Neuron (in vitro differentiated cells): Measurements from ENCODE around the gene RFPL4A.
"Not testable (repeated sequence)": the region's sequence is repeated elsewhere in the genome, so short reads cannot be mapped to it uniquely, and the experiment has no call there.

Experiments
- H2AFZ ChIP-seq: one replicate; pipeline ENCODE4 v1.6.1; 2013; ENCODE audit warnings: low read depth, mild to moderate bottlenecking, inconsistent platforms, low read length, moderate library complexity
- H3K27me3 ChIP-seq: one replicate; pipeline ENCODE4 v1.6.1; 2013; ENCODE audit warnings: low read length; ENCODE audit not compliant: insufficient read depth
- H3K36me3 ChIP-seq: one replicate; pipeline ENCODE4 v1.6.1; 2013; ENCODE audit warnings: low read length; ENCODE audit not compliant: insufficient read depth
- H3K4me1 ChIP-seq: one replicate; pipeline ENCODE4 v1.6.1; 2013; ENCODE audit warnings: low read length; ENCODE audit not compliant: insufficient read depth
- H3K4me3 ChIP-seq: 2 replicates; pipeline ENCODE4 v1.5.1; 2013; ENCODE audit warnings: mild to moderate bottlenecking, low read length, moderate library complexity
- H3K9me3 ChIP-seq: one replicate; pipeline ENCODE4 v1.6.1; 2013; ENCODE audit warnings: low read length

The RFPL4A gene

DNA sequence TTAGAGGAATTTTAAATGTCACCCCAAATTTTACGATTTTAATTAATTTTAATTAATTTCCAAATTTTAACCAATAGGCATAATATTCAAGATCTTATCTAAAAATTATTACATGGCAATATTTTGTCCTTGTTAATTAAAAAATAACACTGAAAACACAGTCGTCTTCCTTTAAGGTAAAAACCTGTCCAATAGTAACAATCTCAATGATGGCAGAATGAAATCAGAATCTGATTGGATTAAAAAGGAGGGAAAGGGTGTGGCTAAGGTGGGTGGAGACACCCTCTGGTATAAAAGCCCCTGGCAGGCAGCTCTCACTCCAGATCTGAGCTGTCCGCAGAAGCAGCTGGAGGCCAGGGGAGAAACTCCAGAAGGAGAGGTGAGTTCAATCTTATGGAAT lies at the start of gene RFPL4A:
TSS of gene RFPL4A (plus strand) at position 301 of the 400 bp plus-strand sequence. CDS start 2,704 bp downstream, outside the sequence.
- not testable (repeated sequence) for H3K36me3 ChIP-seq, H3K4me1 ChIP-seq, H3K9me3 ChIP-seq, H3K4me3 ChIP-seq, H2AFZ ChIP-seq, H3K27me3 ChIP-seq

DNA sequence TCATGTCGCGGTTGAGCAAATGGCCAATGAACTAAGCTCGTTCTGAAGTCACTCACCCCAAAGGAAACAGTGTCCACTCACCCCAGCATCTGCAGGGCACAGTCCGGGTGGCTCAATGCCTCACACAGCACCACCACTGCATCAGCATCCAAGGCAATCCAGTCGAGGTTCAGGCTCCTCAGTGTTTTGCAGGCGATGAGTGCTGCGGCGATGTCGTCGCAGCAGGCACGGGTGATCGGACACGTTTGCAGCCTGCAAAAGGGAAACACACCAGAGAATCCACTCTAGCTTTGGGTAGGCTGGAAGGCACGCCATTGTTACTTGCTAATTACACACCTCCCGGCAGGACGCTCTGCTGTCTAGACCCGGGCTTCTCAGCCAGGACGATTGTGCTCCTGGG lies 47.2 kb upstream of the RFPL4A start:
- no peaks in the 10 kb centered on the region for H3K36me3 ChIP-seq
- no peak overlapping the region for H2AFZ ChIP-seq
- no peak overlapping the region for H3K4me3 ChIP-seq
- H3K4me1 ChIP-seq = no peaks in the 10 kb centered on the region
- no peaks in the 10 kb centered on the region for H3K27me3 ChIP-seq
- H3K9me3 ChIP-seq = no peaks in the 10 kb centered on the region

DNA sequence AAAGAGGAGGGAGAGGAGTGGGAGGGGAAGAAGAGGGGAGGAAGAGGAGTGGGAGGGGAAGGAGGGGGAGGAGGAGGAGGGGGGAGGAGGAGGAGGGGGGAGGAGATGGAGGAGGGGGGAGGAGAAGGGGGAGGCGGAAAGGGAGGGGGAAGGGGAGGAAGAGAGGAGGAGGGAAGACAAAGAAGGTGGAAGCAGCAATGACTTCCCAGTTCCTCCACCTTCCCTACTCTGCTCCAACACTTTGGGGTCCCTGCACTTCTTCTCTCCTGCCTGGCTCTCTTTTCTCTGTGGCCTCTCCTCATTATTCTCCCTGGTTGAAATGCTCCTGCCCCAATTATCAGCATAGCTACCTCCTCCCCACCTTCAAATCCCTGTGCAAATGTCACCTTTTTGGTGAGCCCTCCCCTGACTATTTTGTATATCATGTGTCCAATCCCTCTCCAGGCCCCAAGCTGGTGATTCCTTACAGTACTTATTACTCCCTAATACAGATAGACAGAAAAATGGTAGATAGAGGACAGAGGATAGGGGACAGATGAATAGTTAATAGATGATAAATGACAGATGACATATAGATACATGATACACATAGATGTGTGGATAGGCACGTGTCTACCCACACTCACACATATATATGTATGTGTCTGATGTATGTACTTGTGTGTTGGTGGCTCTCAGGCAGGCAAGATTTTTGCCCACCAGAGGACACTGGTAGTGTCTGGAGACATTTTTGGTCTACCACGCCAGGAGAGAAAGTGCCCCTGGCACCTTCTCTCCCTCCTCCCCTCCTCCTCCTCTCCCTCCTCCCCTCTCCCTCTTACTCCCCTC lies 45.9 kb upstream of the RFPL4A start:
- Histone ChIP-seq H3K36me3 (no peaks in the 10 kb centered on the region), H2AFZ (no peak overlapping the region), H3K4me1 (no peaks in the 10 kb centered on the region), H3K9me3 (no peaks in the 10 kb centered on the region), H3K4me3 (no peak overlapping the region), H3K27me3 (no peaks in the 10 kb centered on the region)

DNA sequence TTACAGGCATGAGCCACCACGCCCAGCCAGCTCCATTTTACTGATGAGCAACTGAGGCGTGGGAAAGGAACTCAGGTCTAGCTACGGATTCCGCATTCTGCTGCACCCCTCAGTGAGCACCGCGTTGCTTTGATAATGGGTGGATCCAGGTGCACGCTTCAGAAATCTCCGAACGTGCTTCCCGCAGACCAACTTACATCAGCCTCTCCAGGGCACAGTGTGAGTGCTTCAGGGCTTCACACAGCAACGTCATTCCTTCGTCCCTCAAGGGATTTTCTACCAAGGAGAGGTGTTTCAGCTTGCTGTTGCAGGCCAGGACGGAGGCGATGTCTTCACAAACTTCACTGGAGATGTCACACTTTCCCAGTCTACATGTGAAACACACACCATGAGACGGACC lies 42.4 kb upstream of the RFPL4A start:
- Histone ChIP-seq H3K4me1 (no peaks in the 10 kb centered on the region), H3K9me3 (peaks cover 2% of the 10 kb centered on the region), H3K27me3 (no peaks in the 10 kb centered on the region), H3K4me3 (no peak overlapping the region), H3K36me3 (no peaks in the 10 kb centered on the region), H2AFZ (no peak overlapping the region)

DNA sequence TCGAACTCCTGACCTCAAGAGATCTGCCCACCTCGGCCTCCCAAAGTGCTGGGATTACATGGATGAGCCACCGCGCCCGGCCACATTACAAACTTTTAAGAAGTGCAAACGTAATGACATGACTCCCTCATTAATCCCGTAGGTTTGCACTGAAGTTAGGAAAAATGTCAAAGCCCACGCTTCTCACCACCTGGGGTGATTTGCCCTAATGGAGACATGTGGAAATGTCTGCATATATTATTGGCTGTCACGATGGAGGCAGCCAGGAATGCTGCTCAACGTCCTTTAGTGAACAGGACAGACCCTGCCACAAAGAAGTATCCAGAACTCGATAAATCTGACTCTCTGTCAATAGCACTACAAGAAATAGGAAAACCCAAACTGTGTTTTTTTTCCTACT lies 41.6 kb upstream of the RFPL4A start:
- Histone ChIP-seq H3K36me3 (no peaks in the 10 kb centered on the region), H2AFZ (no peak overlapping the region), H3K4me3 (no peak overlapping the region), H3K4me1 (no peaks in the 10 kb centered on the region), H3K9me3 (peaks cover 2% of the 10 kb centered on the region), H3K27me3 (no peaks in the 10 kb centered on the region)

DNA sequence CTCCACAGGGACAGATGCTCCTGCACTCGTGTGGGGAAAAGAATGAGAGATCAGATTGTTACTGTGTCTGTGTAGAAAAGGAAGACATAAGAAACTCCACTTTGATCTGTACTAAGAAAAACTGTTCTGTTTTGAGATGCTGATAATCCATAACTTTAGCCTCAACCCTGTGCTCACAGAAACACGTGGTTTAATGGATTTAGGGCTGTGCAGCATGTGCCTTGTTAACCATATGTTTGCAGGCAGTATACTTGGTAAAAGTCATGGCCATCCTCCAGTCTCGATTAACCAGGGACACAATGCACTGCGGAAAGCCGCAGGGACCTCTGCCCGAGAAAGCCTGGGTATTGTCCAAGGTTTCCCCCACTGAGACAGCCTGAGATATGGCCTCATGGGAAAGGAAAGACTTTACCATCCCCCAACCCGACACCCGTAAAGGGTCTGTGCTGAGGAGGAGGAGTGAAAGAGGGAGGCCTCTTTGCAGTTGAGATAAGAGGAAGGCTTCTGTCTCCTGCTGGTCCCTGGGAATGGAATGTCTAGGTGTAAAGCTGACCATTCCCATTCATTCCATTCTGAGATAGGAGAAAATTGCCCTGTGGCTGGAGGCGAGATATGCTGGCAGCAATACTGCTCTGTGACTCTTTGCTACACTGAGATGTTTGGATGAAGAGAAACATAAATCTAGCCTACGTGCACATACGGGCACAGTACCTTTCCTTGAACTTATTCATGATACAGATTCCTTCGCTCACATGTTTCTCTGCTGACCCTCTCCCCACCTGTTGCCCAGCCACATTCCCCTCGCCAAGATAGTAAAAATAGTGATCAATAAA lies 40.8 kb upstream of the RFPL4A start:
- H3K4me1 ChIP-seq, H3K4me3 ChIP-seq, H3K36me3 ChIP-seq, H3K9me3 ChIP-seq, H3K27me3 ChIP-seq, H2AFZ ChIP-seq: not testable (repeated sequence)

DNA sequence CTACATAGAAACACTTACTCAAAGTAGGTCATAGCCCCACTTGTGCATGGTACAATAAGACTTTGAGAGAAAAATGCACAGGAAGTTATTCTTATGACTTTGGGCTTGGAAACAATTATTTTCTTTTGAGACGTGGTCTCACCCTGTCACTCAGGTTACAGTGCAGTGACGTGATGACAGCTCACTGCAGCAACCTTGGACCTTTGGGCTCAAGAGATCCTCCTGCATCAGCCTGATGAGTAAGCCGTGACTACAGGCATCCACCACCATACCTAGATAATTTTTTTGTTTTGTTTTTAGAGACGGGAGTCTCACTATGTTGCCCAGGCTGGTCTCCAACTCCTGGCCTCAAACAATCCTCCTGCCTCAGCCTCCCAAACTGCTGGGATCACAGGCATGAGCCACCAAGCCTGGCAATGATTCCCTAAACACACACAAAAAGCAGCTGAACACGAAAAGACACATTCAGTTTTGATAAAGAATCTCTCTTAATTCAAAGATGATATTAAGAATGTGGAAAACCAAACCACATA lies 38.6 kb upstream of the RFPL4A start:
- no peaks in the 10 kb centered on the region for H3K4me1 ChIP-seq
- H3K27me3 ChIP-seq = no peaks in the 10 kb centered on the region
- H2AFZ ChIP-seq = no peak overlapping the region
- H3K4me3 ChIP-seq = no peak overlapping the region
- H3K9me3 ChIP-seq = peaks cover 2% of the 10 kb centered on the region
- no peaks in the 10 kb centered on the region for H3K36me3 ChIP-seq

DNA sequence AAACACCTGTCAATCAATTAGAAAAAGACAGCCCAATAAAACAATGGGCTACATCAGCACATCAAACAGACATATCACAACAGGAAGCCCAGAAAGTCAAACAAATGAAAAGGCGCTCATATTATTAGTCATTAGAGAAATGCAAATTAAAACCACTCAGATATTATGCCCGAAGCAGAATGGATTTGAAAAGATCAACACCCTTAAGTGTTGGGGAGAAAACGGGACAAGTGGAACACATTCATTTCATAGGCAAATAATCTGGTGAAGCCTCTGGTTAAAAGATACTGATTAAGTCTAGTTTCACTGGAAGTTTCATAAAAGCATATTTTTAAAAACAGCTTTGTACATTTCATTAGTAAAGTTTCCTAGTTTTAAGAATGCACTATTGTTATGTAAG lies 38.1 kb upstream of the RFPL4A start:
- H2AFZ ChIP-seq = no peak overlapping the region
- peaks cover 3% of the 10 kb centered on the region for H3K27me3 ChIP-seq
- no peaks in the 10 kb centered on the region for H3K36me3 ChIP-seq
- H3K4me1 ChIP-seq = no peaks in the 10 kb centered on the region
- H3K4me3 ChIP-seq = no peak overlapping the region
- H3K9me3 ChIP-seq = peaks cover 2% of the 10 kb centered on the region

DNA sequence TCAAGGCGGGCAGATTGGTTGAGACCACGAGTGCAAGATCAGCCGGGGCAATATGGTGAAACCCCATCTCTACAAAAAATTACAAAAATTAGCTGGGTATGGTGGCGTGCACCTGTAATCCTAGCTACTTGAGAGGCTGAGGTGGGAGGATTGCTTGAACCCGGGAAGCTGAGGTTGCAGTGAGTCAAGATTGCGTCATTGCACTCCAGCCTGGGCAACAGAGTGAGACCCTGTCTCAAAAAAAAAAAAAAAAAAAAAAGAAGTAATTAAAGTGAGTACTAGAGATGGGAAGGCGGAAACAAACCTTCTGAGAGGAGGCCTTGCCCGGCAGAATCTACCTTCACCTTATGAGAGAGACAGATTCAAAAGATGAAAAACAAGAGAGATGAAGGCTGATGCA lies 35.4 kb upstream of the RFPL4A start:
- H3K4me3 ChIP-seq = no peak overlapping the region
- H2AFZ ChIP-seq = no peak overlapping the region
- H3K27me3 ChIP-seq = peaks cover 6% of the 10 kb centered on the region
- no peaks in the 10 kb centered on the region for H3K36me3 ChIP-seq
- peaks cover 2% of the 10 kb centered on the region for H3K9me3 ChIP-seq
- H3K4me1 ChIP-seq = no peaks in the 10 kb centered on the region

DNA sequence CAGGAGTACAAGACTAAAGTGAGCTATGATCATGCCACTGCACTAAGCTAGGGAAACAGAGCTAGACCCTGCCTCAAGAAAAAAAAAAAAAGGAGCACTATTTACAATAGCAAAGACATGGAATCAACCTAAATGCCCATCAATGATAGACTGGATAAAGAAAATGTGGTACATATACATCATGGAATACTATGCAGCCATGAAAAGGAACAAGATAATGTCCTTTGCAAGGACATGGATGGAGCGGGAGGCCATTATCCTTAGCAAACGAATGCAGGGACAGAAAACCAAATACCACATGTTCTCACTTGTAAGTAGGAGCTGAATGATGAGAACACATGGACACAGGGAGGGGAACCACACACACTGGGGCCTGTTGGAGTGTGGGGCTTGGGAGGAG lies 28.5 kb upstream of the RFPL4A start:
- H3K36me3 ChIP-seq, H3K9me3 ChIP-seq, H2AFZ ChIP-seq, H3K4me3 ChIP-seq, H3K4me1 ChIP-seq: not testable (repeated sequence)
- peaks cover 14% of the 10 kb centered on the region for H3K27me3 ChIP-seq

DNA sequence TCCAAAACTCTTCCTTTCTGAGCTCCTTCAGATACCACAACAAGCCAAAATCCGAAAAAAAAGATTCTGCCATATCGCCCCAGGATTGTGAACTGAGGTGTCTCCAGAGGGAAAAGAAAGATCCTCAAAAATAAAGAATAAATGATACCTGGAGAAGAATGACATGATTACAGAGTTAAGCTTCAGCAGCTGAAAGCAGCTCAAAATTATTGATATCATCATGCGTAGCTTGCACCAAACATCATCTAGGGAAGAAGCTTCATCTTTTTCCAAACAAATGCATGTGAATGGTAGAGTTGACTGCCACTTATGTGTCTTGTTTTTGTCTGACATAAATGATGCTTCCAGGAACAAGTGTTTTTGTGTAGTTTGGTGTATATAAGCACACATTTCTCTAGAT lies 20.6 kb upstream of the RFPL4A start, which contains the start of gene NLRP9:
TSS of gene NLRP9 (minus strand) at position 101 of the 400 bp plus-strand sequence. CDS start at position 73, 28 bp downstream.
- Histone ChIP-seq H3K4me1 (no peaks in the 10 kb centered on the region), H3K36me3 (no peaks in the 10 kb centered on the region), H3K27me3 (no peaks in the 10 kb centered on the region), H2AFZ (no peak within 1 kb of the TSS), H3K9me3 (no peaks in the 10 kb centered on the region), H3K4me3 (no peak within 1 kb of the TSS)

DNA sequence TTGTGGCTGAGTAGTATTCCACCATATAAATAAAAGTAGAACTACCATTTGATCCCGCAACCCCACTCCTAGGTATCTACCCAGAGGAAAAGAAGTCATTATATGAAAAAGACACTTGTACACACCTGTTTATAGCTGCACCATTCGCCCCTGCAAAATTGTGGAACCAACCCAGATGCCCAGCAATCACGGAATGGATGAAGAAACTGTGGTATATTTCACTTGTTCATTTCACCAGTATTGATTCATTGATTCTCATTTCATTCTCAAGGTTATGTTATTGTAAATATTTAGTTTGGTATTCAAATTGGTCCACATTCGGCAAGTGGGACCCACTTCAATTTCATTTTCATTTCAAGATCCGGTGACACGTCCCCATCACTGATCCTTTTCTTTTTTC lies 8.2 kb upstream of the RFPL4A start:
- H2AFZ ChIP-seq = no peak overlapping the region
- H3K4me1 ChIP-seq = no peaks in the 10 kb centered on the region
- peaks cover 8% of the 10 kb centered on the region for H3K27me3 ChIP-seq
- H3K4me3 ChIP-seq = no peak overlapping the region
- H3K36me3 ChIP-seq = no peaks in the 10 kb centered on the region
- peaks cover 3% of the 10 kb centered on the region for H3K9me3 ChIP-seq

DNA sequence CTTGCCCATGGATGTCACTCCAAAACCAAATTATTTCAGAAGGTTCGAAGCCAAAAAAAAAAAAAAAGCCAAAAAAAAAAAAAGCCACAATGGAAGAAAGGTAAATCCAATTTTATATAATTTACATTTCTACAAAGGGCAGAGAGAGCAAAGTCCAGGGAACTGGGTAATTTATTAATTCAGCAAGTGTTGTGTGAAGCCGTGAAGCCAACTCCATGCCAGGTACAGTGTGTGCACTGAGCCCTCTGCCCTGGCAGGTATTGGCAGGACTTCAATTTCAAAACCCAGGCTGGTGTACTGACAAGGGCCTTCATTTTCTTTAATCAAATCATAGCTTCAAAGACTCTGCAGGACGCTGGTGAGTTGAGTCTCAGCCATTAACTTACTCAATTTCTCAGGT lies 5.5 kb upstream of the RFPL4A start:
- Histone ChIP-seq H3K9me3 (peaks cover 3% of the 10 kb centered on the region), H3K4me3 (no peak overlapping the region), H3K36me3 (no peaks in the 10 kb centered on the region), H2AFZ (no peak overlapping the region), H3K27me3 (peaks cover 8% of the 10 kb centered on the region), H3K4me1 (no peaks in the 10 kb centered on the region)
